Suppressor macrophage (primary cell): Measurements from ENCODE around the gene GLDN.
A peak's percentile ranks its signal among the peaks of the same experiment; 100 is the strongest.

Source experiments
- DNase-seq, 4 experiments: peaks; one replicate each; pipeline ENCODE4 v3.0.0-alpha.2; 2020 to 2022
- total RNA-seq, 17 experiments: gene quantifications; one replicate each; lab custom pipeline; 2026; ENCODE audit warnings: mixed read lengths in 6 of 17, inconsistent platforms in 3 of 17; lab: John Stamatoyannopoulos, UW

Gene GLDN
- total RNA-seq, result 5.2 to 26.2 (median 13.5) reads per million in 17 experiments

DNA sequence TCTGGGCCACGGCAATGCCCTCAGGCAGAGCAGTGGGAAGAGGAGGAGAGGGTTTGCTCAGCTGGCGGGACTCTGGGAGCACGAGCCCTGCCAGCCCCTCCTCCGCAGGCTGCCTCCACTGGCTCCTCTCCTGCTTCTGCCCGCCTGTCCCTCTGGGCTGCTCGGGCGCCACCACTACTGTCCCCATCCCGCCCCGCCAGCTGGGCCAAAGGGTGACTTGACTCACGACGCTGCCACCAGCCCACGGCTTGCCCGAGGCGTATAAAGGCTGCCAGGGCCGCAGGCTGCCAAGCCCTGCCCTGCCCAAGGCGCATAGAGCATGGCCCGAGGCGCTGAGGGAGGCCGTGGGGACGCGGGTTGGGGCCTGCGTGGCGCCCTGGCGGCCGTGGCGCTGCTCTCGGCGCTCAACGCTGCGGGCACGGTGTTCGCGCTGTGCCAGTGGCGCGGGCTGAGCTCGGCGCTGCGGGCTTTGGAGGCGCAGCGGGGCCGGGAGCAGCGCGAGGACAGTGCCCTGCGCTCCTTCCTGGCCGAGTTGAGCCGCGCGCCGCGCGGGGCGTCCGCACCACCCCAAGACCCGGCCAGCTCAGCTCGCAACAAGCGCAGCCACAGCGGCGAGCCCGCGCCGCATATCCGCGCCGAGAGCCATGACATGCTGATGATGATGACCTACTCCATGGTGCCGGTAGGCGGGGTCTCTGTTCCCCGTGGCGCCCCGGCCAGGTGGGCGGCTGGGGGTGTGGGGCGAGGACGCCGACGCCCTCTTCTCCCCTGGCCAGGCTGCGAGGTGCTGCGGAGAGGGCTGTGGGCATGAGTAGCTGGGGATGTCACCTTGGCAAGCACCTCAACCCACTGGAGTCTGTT lies at the start of gene GLDN:
Gene GLDN, plus strand, starts transcription at position 290 of the 861 bp plus-strand sequence. Its CDS starts 30 bp downstream, at position 320.
- DNase-seq, result peak; percentile 39 to 65 (median 54)

DNA sequence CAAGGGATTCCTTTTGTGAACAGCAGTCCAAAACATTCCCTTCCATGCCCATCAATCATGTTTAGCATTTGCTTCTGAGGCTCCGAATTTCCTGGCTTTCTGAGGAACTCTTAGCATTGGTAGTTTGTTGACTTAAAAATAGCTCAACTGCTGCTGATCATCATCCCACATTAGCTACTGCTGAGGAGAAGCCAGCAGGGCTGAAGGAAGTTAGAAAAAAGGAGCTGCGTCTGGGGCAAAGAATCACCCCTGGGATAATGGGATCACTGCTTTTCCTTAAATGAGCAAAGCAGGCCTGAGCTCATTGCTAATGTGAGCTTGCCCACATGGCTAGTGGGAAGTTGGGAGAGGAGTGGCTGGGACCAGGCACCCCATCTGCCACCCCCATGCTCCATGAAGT lies 42.8 kb upstream of the GLDN start:
- DNase-seq, result no peak

DNA sequence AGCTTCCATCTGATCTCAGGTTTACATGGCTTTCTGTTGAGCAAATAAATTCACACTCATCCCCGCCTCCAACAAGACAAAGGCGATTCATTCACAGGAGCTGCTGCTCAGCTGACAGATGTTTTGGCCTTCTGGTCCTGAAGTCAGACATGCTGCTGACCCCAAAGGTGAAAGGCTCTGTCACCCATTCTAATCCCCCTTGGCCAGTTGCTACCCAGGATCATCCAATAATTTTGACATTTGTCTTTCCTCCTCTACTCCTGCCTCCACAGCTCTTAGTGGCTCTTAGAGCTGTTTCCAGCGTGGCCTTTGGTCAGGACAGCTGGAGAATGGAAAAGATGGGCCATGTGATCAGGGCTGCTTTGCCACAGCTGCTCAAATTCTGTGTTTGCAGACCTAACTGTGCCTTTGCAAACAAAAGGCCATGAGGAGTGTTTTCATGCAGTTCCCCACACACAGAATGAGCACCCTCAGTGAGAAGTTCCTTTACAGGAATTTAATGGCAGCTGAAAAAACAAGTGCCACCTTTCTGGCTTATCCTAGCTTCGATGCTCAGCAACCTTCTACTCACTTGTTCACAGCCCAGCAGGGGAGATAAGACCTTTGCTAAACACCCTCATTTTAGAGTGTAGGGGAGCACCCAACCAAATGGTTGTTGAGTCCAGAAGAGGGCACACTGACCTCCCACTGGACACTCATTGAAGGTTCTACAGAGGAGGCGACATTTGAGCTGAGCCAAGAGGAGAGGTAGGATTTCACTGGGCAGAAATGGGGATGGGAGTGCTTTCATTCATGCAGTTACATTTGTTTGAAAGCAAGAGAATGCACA lies 42.1 kb upstream of the GLDN start:
- DNase-seq, result no peak

DNA sequence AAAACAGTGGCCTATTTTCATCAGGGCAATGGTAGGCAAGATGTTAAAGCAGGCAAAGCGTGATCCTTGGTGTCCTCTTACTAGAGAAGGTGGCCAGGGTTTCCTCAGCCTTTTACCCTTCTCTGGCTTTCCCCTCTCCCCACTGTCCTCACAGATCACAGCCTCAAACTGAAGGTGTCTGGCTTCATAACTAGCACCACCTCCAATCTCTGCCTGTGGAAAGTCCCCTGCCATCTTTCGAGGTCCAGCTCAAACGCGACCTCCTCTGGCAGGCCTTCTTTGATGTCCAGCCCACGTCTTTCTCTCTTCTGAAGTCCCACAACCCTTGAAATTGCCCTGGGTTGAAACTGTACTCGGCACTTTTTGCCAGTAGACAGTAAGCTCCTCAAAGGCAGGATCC lies 39.0 kb upstream of the GLDN start:
- no peak for DNase-seq

DNA sequence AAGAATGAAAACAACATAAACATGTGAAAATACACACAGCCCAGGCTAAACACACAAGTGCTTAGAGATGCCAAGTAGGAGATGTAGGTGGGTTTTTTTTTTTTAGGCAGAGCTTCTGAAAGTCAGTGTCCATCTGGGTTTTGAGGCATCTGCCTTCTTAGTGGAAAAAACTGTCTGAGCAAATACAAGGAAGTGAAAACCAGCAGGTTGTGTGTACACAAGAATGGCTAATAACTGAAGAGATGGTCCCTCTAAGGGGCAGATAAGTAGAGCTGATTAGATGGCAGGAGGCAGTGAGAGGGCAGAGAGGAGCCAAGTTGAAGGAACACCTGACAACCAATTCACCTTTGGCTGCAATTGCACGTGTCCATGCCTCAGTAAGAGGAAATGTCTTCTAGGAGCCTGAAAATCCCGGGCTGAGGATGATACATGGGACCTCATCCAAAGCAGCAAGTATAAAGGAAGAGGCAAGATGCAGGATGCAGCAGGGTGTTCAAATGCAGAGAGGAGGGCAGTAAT lies 37.9 kb upstream of the GLDN start:
- DNase-seq, result no peak

DNA sequence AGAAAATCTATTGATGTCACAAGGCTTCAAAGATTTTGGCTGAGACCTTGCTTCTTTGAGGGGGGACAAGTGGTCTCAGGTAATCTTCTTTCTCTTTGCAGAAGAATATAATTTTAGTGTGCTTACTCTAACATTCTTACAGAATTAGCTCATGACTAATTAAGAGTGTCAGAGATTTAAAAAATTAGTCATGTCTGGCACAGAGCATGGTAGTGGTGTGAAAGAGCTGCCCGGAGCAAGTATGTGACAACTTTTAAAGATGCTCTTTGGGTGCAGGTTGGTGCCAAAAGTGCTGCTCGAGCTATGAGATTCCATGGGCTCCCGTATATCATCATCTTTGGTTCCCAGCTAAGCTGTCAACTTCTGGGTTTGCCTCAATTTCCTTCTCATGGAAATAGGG lies 34.1 kb upstream of the GLDN start:
- no peak for DNase-seq

DNA sequence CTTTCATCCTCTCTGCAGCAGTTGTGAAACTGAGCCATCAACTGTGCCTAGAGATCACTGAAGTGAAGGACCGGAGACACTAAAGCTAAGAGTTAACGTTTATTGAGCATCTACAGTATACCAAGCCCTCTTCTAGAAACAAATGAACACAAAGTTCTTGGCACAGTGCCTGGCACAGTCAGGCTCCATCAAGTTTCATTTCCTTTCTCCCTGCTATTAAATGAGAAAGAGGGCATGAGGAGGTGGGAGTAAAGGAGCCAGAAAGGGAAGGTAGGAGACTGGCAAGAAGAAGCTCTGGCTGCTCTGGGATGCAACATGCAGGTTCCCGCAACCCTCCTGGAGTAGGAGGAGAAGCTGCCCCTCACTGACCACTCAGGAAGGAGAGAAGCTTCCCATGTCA lies 33.6 kb upstream of the GLDN start:
- peak; percentile 13 to 40 (median 30) for DNase-seq

DNA sequence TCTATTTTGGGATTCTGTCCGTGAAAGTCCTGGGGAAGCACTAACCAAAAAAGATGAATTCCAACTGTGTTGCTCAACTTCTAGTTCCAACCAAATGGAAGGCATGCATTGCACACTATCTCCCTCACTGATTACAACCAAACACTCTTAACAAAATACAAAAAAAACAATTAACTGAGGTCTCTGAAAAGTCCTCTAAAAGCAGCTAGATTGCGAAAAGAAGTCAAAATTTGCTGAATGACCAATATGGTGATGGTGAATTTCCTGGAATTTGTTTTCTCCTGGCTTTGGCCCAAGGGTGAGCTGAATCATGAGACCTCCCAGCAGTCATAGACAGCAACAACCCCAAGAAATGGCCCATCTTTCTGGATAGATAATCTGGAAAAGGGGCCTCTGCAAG lies 31.4 kb upstream of the GLDN start:
- DNase-seq, result no peak

DNA sequence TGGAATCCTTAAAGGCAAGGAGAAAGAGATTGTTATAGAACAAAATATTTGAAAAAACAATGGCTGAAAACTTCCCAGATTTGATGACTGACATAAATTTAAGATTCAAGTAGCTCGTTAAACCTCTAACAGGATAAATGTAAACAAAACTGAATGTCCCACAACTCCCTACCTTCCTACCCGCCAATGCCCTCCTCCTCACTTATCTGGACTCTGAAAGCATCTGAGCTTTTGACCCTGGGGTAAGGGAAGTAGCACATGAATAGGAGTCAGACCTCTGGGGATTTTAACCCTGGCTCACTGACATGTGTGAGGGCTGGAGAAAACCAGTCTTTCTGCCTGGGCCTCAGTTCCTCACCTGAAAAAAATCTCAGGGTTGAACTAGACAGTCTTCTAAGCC lies 29.9 kb upstream of the GLDN start:
- no peak for DNase-seq

DNA sequence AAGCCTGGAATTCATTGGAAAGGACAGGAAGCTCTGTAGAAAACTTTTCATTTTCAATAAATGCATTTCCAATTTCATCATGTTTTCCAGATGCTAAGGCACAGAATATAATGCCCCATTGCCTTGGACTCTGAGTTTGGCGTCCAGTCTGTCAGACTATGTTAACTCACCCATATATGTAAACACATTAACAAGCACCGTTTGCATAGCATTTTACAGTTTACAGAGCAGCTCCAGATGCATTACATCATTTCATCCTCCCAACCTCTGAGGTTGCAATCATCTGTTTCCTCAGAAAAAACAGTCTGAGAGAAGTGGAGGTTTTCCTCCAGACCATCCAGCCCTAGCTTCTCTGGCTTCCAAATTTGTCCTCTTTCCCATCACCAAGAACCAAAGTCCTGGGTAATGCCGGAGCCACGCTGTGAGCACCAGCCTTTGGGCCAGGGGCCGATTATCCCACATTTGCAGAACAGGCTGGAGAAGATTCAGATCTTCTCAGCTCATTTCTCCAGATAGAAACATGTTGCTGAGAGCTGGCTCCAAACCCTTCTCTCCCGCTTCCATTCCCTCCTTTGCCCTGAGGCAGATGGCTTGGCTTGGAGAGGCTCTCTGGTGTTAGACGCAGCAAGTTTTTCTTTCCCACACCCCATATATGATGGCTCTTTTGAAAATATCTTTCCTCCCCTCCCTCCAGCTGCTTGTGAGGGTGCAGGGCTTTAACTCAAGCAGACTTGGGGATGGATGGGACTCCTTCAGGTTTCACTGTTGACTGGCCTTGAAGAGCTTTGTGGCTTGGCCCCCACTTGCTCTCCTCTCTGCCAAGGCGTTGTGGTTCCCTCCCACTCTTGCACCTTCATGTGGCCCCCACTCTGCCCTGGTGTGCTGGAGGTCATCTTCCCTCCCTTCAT lies 29.0 kb upstream of the GLDN start:
- DNase-seq, result peak in 1 of 4 experiments; percentile 15

DNA sequence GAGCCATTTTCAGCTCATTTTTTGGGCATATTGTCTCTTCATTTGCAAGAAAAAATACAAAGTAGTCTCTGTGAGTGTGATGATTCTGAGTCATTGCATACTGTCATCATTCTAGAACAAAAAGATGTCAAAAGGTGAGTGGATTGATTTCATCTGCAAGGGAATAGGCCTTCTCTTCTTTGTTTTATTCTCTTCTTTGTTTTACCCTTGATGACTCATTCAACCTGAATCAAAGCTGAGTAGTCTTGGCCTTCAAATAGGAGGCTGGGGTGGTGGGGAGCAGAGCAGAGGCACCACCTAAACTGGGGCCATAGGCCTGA lies 28.4 kb upstream of the GLDN start:
- peak in 1 of 4 experiments; percentile 13 for DNase-seq

DNA sequence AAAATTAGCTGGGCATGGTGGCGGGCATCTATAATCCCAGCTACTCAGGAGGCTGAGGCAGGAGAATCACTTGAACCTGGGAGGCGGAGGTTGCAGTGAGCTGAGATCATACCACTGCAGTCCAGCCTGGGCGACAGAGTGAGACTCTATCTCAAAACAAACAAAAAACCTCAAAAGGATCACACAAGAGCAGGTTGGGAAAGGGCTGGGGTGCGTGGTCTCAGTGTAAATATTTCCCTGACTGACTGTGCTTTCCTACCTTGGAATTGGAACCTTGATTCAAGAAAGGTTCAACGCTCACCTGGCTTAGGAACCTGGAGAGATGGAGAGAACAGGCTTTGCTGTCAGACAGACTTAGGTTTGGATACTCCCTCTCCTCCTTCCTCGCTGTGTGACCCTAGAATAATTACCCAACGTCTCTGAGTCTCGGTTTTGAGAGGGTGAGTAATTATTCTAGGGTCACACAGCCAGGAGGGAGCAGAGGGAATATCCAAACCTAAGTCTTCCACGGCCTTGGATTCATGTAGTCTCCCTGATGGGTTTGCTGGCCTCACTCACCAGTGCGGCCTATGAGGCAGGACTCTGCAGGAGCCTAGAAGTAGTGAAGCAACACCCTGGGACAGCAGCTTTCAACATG lies 27.7 kb upstream of the GLDN start:
- DNase-seq, result no peak

DNA sequence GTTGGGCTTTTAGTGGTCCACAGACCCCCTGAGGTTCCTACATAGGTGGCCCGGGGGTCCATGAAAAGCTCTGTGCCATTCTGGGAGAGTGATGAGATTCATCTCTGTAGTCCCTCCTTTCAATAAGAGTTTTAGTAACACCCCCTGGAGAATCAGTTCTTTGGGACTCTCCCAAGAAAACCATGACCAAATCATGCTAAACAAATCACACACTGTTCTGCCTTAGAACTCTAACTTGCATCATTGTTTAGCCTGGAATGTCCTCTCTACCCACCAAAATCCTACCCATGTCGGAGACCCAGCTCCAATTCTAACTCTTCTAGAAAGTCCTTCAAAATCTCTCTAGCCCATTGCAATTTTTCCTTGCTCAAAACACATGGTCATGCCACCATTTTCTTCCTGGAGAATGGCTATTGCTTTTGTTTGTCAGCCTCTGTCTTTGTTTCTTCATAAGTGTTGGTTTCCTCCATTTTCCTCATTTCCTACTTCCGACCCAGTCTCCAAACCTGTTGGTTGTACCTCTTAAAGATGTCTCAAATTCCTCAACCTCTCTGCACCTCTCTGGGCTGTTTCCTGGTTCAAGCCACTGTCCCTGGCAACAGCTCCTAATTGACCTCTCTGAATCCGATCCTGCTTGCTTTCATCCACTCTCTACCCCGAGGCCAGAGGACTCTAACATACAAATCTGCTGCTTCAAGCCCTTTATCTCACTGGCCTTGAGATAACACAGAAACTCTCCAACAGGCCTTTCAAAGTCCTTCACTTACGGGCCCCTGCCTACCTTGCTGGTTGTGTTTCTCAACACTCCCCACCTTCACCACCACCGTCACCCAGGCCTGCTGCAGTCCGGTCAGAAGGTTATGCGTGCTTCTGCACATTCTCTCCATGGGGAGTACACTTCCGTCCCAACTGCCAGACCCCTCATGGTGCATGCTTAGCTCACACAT lies 26.8 kb upstream of the GLDN start:
- no peak for DNase-seq

DNA sequence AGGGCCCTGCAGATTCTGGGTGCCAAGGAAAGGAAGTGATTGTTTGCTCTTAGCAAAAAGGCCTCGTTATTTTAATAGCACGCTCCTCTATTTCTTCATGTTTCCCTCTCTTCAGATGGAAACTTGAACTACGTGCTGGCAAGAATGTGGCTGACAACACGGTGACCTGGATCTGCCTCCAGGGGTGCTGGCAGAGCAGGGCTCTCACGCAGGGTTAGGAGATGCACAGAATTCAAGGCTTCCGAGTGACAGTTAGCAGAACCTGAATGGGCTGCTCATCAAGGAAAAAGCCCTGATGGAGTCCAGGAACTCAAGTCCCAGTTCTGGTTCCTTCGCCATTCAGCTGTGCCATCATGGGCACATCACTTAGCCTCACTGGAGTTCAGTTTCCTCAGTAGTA lies 25.7 kb upstream of the GLDN start:
- no peak for DNase-seq

DNA sequence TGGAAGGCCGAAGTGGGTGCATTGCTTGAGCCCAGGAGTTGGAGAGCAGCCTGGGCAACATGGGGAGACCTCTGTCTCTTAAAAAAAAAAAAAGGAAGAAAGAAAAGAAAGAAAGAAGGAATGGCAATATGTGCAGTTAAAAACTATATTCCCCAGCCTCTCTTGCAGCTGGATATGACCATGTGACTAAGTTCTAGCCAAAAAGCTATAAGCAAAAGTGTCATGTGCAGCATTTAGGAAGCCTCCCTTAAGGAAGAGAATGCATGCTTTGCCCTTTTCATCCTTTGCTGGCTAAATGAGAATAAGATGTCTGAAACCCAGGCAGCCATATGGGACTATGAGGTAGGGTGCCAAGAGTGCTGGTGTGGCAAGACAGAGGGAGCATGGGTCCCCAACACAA lies 24.8 kb upstream of the GLDN start:
- DNase-seq, result no peak

DNA sequence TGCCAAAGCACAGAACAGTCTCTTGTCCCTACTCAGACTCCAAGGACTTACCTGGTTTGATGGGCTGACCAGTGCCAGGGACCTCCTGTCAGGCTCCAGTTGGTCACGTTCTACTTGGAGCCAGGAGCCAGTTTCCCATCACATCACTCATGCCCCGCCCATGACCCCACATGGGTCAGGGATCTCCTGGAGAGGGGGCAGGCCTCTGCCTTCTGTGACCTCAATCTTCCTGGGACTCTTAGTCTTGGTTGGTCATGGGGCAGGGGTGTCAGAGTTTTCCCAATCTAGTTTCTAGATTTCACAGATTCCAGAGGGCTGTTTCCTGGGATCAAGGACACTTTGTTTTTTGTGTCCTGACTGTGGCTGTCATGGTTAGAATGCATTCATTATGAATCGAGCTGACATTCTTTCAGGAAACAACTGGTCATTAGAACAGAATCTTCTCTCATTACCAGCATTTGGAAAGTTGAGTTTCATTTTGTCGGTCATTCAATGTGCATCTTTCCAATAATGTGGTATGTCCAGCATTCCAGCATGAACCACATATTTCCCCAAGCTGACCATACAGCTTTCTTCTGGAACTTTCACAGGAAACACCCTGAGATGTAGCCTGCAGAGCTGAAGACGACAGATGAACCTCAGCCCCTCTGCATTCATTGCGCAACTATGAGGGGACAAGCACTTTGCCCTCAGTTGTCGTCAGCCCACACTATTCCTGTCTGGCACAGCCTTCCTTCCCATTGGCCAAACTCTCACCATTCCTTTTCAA lies 22.9 kb upstream of the GLDN start:
- DNase-seq, result no peak

DNA sequence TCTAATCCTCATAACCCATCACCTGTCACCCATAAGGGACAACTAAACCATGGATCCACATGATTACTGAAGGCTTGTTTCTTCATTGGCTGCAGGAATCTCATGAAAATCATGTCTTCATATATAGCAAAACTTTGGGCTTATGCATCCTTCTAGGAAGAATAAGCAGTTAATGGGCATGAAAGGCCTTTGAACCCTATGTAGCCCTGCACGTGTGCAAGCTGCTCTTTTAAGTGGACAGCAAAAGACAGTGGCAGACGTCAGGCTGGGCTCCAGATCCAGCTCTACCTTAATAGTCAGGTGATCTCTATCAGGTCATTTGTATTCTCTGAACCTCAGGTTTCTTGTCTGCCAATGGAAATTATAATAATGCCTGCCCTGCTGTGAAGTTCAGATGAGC lies 21.9 kb upstream of the GLDN start:
- no peak for DNase-seq

DNA sequence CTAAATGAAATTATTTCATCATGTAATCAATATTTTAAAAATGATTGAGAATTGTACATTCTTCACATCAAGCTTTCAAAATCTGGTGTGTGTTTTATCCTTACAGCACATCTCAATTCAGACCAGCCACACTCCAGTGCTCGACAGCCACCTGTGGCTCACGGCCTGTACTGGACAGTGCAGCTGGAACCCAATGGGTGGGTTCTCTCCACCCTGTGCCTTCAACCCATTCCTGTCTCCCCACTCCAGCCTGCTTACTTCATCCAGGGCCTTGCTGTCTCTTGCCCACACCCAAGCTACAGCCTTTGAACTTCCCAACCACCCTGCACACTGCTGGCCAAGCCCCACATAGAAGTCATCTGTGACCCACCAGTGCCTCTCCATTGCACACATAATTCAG lies 20.6 kb upstream of the GLDN start:
- no peak for DNase-seq

DNA sequence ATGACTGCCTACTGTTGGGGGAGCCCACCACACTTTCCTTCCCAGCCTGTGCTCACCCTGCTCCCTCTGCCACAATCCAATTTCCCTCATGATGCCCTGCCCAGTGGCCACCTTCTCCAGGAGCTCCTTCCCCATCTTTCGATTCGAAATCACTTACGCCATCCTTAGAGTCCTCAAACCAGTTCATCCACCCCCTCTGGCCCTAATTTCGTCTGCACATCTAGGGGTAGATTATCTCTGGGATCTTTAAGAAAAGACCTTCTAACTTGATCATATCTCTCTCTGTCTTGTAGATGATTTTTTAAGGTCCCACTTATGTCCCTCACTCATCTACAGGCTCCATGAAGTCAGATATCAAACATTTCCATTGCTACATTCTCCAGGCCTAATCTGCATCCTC lies 20.1 kb upstream of the GLDN start:
- no peak for DNase-seq
